ENCODE results near the gene SCP2D1.

- no peak for TF ChIP-seq CTCF (IDR thresholded peaks at IDR 0.05)
- no peak for TF ChIP-seq POLR2A (IDR thresholded peaks at IDR 0.05)
These were observed 33.7 kb downstream of the SCP2D1 start for GRCh38 chr20:18847226-18847755.

All from Peyer's patch (tissue), 4 donors.